Lower lobe of right lung (tissue), 2 donors: Measurements from ENCODE around the gene PRR33. TPM values are rescaled to one million over a fixed set of nuclear protein-coding genes. Genes with fewer than 3 reads are reported as not detected.
A peak's percentile ranks its signal among the peaks of the same experiment; 100 is the strongest.

ENCODE experiments used
- ATAC-seq, 2 donors: fragments of 200-7000 bp; cut with Tn5 transposase; one replicate each; pipeline ENCODE4 v1.9.1; 2020 to 2022; ENCODE audit warnings: mild to moderate bottlenecking in 2 of 2, moderate library complexity in 2 of 2
- DNase-seq: peaks from one replicate; pipeline ENCODE4 v3.0.0-alpha.2; 2020
- H3K27ac ChIP-seq: fragments of 200-600 bp; one replicate; pipeline ENCODE4 v1.8.0; 2022
- H3K27me3 ChIP-seq: fragments of 200-600 bp; one replicate; pipeline ENCODE4 v1.8.0; 2022; ENCODE audit warnings: low read depth
- H3K36me3 ChIP-seq: fragments of 200-600 bp; one replicate; pipeline ENCODE4 v1.8.0; 2022; ENCODE audit warnings: mild to moderate bottlenecking
- H3K4me1 ChIP-seq: fragments of 200-600 bp; one replicate; pipeline ENCODE4 v1.8.0; 2022
- H3K4me3 ChIP-seq: fragments of 200-600 bp; one replicate; pipeline ENCODE4 v1.8.0; 2022; ENCODE audit warnings: mild to moderate bottlenecking
- H3K9me3 ChIP-seq: fragments of 200-600 bp; one replicate; pipeline ENCODE4 v1.8.0; 2022
- CTCF ChIP-seq: fragments of 200-600 bp; IDR thresholded peaks from one replicate; pipeline ENCODE4 v1.8.0; 2022; ENCODE audit warnings: antibody characterized with exemption, mild to moderate bottlenecking
- intact Hi-C: fragments of 100-400 bp; cut with DNase I; formaldehyde crosslinking; loops from one replicate; pipeline ENCODE4 v1.11.0; 2022
- total RNA-seq: library from RNA; stranded (reverse); fragmentation: NEBNext Ultra II Directional; extraction: Animal tissue kit (Norgen Biotek cat#: 25700); gene quantifications from one replicate; pipeline ENCODE4 v1.2.1, GENCODE V29; 2021
- donor health status: DM: no; HTN: yes; CAD: no; lungs with severe emphysema.

The PRR33 gene
- total RNA-seq, 1 donor from 2014 or later, result not detected

- no peak for ATAC-seq
- Histone ChIP-seq H3K27me3 (peaks cover 27% of the 10 kb centered on the region), H3K4me1 (peaks cover 42% of the 10 kb centered on the region), H3K27ac (no peak overlapping the region), H3K36me3 (no peaks in the 10 kb centered on the region), H3K9me3 (no peaks in the 10 kb centered on the region), H3K4me3 (no peak overlapping the region)
- intact Hi-C loops, result no loop called here
- no peak for TF ChIP-seq CTCF
- DNase-seq, result peak; percentile 30
Measured at GRCh38 chr11:1866226-1866625, 25.5 kb downstream of the PRR33 start.

GRCh38 chr11:1864831-1865665, 26.6 kb downstream of the PRR33 start:
- peaks cover 15% of the 10 kb centered on the region for H3K27me3 ChIP-seq
- ATAC-seq (no peak), DNase-seq (peak; percentile 46)
- H3K27ac ChIP-seq, result peak overlapping the region; percentile 6
- H3K9me3 ChIP-seq, result no peaks in the 10 kb centered on the region
- H3K36me3 ChIP-seq, result no peaks in the 10 kb centered on the region
- TF ChIP-seq CTCF, result no peak
- intact Hi-C loops, result no loop called here
- H3K4me3 ChIP-seq, result peak overlapping the region; percentile 25
- H3K4me1 ChIP-seq, result peaks cover 34% of the 10 kb centered on the region

- H3K36me3 ChIP-seq, result no peaks in the 10 kb centered on the region
- no peak for TF ChIP-seq CTCF
- ATAC-seq (peak; percentile 3), DNase-seq (peak; percentile 49)
- intact Hi-C loops, result no loop called here
- peak overlapping the region; percentile 6 for H3K27ac ChIP-seq
- H3K4me1 ChIP-seq, result peaks cover 34% of the 10 kb centered on the region
- peaks cover 9% of the 10 kb centered on the region for H3K27me3 ChIP-seq
- no peaks in the 10 kb centered on the region for H3K9me3 ChIP-seq
- H3K4me3 ChIP-seq, result peak overlapping the region; percentile 25
Measured at GRCh38 chr11:1864231-1864630, 27.5 kb downstream of the PRR33 start.

- H3K4me3 ChIP-seq, result peak overlapping the region; percentile 25
- H3K4me1 ChIP-seq, result peaks cover 34% of the 10 kb centered on the region
- intact Hi-C loops, result no loop called here
- H3K27me3 ChIP-seq, result peaks cover 4% of the 10 kb centered on the region
- no peak for TF ChIP-seq CTCF
- no peaks in the 10 kb centered on the region for H3K9me3 ChIP-seq
- H3K36me3 ChIP-seq, result no peaks in the 10 kb centered on the region
- peak; percentile 91 to 92 for ATAC-seq
- H3K27ac ChIP-seq, result peak overlapping the region; percentile 53
- peak; percentile 79 for DNase-seq
Measured at GRCh38 chr11:1863352-1864216, 28.1 kb downstream of the PRR33 start.

- intact Hi-C loops, result no loop called here
- Histone ChIP-seq H3K27me3 (no peaks in the 10 kb centered on the region), H3K4me1 (peaks cover 34% of the 10 kb centered on the region), H3K4me3 (no peak overlapping the region), H3K9me3 (no peaks in the 10 kb centered on the region), H3K27ac (peak overlapping the region; percentile 53), H3K36me3 (no peaks in the 10 kb centered on the region)
- DNase-seq (peak; percentile 46), ATAC-seq (peak in 1 of 2 donors; percentile 2)
- no peak for TF ChIP-seq CTCF
Measured at GRCh38 chr11:1862588-1863351, 28.9 kb downstream of the PRR33 start.
